ENCODE measurements around the gene CPEB1. TPM values are rescaled to one million over a fixed set of nuclear protein-coding genes. Genes with fewer than 3 reads are reported as not detected.
"Not testable (repeated sequence)": the region's sequence is repeated elsewhere in the genome, so short reads cannot be mapped to it uniquely, and the experiment has no call there.

Gene CPEB1
- polyA plus RNA-seq, 1 donor, result 1.5 TPM

GRCh38 chr15:82537351-82537908, 109.7 kb downstream of the CPEB1 start:
- Histone ChIP-seq H3K36me3 (ENCODE audit: control insufficient read depth, insufficient read depth, low read length) (peaks cover 43% of the 10 kb centered on the region), H3K4me1 (ENCODE audit: control insufficient read depth, insufficient read depth, low read length) (peaks cover 12% of the 10 kb centered on the region), H3K27ac (ENCODE audit: low read length) (no peak overlapping the region), H3K9me3 (ENCODE audit: control insufficient read depth, low read depth, low read length) (no peaks in the 10 kb centered on the region), H3K27me3 (ENCODE audit: control insufficient read depth, insufficient read depth, low read length) (no peaks in the 10 kb centered on the region), H3K4me3 (ENCODE audit: low read length) (no peak overlapping the region)
- no peak for DNase-seq
- WGBS (ENCODE audit: insufficient coverage, low lambda C conversion rate), result 100% methylated on average over 1 of the region's 4 CpGs

GRCh38 chr15:82536409-82537350, 110.5 kb downstream of the CPEB1 start:
- no peaks in the 10 kb centered on the region for H3K9me3 ChIP-seq (ENCODE audit: control insufficient read depth, low read depth, low read length)
- no peak overlapping the region for H3K4me3 ChIP-seq (ENCODE audit: low read length)
- 80% methylated on average over 1 of the region's 11 CpGs for WGBS (ENCODE audit: insufficient coverage, low lambda C conversion rate)
- no peaks in the 10 kb centered on the region for H3K27me3 ChIP-seq (ENCODE audit: control insufficient read depth, insufficient read depth, low read length)
- DNase-seq, result no peak
- H3K36me3 ChIP-seq (ENCODE audit: control insufficient read depth, insufficient read depth, low read length), result peaks cover 43% of the 10 kb centered on the region
- no peak overlapping the region for H3K27ac ChIP-seq (ENCODE audit: low read length)
- peaks cover 12% of the 10 kb centered on the region for H3K4me1 ChIP-seq (ENCODE audit: control insufficient read depth, insufficient read depth, low read length)

- no peaks in the 10 kb centered on the region for H3K9me3 ChIP-seq (ENCODE audit: control insufficient read depth, low read depth, low read length)
- WGBS (ENCODE audit: insufficient coverage, low lambda C conversion rate), result no CpG with 5 or more reads among the region's 9 CpGs
- DNase-seq, result no peak
- H3K27ac ChIP-seq (ENCODE audit: low read length), result no peak overlapping the region
- H3K27me3 ChIP-seq (ENCODE audit: control insufficient read depth, insufficient read depth, low read length), result no peaks in the 10 kb centered on the region
- peaks cover 8% of the 10 kb centered on the region for H3K4me1 ChIP-seq (ENCODE audit: control insufficient read depth, insufficient read depth, low read length)
- peaks cover 43% of the 10 kb centered on the region for H3K36me3 ChIP-seq (ENCODE audit: control insufficient read depth, insufficient read depth, low read length)
- H3K4me3 ChIP-seq (ENCODE audit: low read length), result no peak overlapping the region
These were observed 111.4 kb downstream of the CPEB1 start for GRCh38 chr15:82535566-82536408.

GRCh38 chr15:82535151-82535550, 112.0 kb downstream of the CPEB1 start:
- DNase-seq, result not testable (repeated sequence)
- H3K36me3 ChIP-seq (ENCODE audit: control insufficient read depth, insufficient read depth, low read length), result peaks cover 43% of the 10 kb centered on the region

GRCh38 chr15:82534457-82534861, 112.7 kb downstream of the CPEB1 start:
- not testable (repeated sequence) for DNase-seq; H3K4me3 ChIP-seq (ENCODE audit: low read length)

More at GRCh38 chr15:82535151-82535550, 112.0 kb downstream of the CPEB1 start:
- H3K27me3 ChIP-seq (ENCODE audit: control insufficient read depth, insufficient read depth, low read length); H3K4me3 ChIP-seq (ENCODE audit: low read length); H3K9me3 ChIP-seq (ENCODE audit: control insufficient read depth, low read depth, low read length); H3K27ac ChIP-seq (ENCODE audit: low read length); H3K4me1 ChIP-seq (ENCODE audit: control insufficient read depth, insufficient read depth, low read length): not testable (repeated sequence)
- no CpG with 5 or more reads among the region's 5 CpGs for WGBS (ENCODE audit: insufficient coverage, low lambda C conversion rate)

GRCh38 chr15:82533801-82534200, 113.4 kb downstream of the CPEB1 start:
- Histone ChIP-seq H3K9me3 (ENCODE audit: control insufficient read depth, low read depth, low read length) (no peaks in the 10 kb centered on the region), H3K4me1 (ENCODE audit: control insufficient read depth, insufficient read depth, low read length) (peaks cover 6% of the 10 kb centered on the region), H3K36me3 (ENCODE audit: control insufficient read depth, insufficient read depth, low read length) (peaks cover 41% of the 10 kb centered on the region), H3K27ac (ENCODE audit: low read length) (no peak overlapping the region), H3K4me3 (ENCODE audit: low read length) (no peak overlapping the region), H3K27me3 (ENCODE audit: control insufficient read depth, insufficient read depth, low read length) (no peaks in the 10 kb centered on the region)
- no CpG with 5 or more reads among the region's 3 CpGs for WGBS (ENCODE audit: insufficient coverage, low lambda C conversion rate)
- no peak for DNase-seq

More at GRCh38 chr15:82534457-82534861, 112.7 kb downstream of the CPEB1 start:
- no CpG with 5 or more reads among the region's 3 CpGs for WGBS (ENCODE audit: insufficient coverage, low lambda C conversion rate)
- H3K9me3 ChIP-seq (ENCODE audit: control insufficient read depth, low read depth, low read length); H3K27ac ChIP-seq (ENCODE audit: low read length); H3K4me1 ChIP-seq (ENCODE audit: control insufficient read depth, insufficient read depth, low read length); H3K27me3 ChIP-seq (ENCODE audit: control insufficient read depth, insufficient read depth, low read length): not testable (repeated sequence)
- peaks cover 43% of the 10 kb centered on the region for H3K36me3 ChIP-seq (ENCODE audit: control insufficient read depth, insufficient read depth, low read length)

GRCh38 chr15:82532991-82533481, 114.1 kb downstream of the CPEB1 start:
- DNase-seq, result no peak
- Histone ChIP-seq H3K27me3 (ENCODE audit: control insufficient read depth, insufficient read depth, low read length) (no peaks in the 10 kb centered on the region), H3K9me3 (ENCODE audit: control insufficient read depth, low read depth, low read length) (no peaks in the 10 kb centered on the region), H3K36me3 (ENCODE audit: control insufficient read depth, insufficient read depth, low read length) (peaks cover 34% of the 10 kb centered on the region), H3K4me1 (ENCODE audit: control insufficient read depth, insufficient read depth, low read length) (peaks cover 4% of the 10 kb centered on the region), H3K4me3 (ENCODE audit: low read length) (no peak overlapping the region), H3K27ac (ENCODE audit: low read length) (no peak overlapping the region)
- no CpG with 5 or more reads among the region's 15 CpGs for WGBS (ENCODE audit: insufficient coverage, low lambda C conversion rate)

GRCh38 chr15:82532383-82532990, 114.7 kb downstream of the CPEB1 start:
- peaks cover under 1% of the 10 kb centered on the region for H3K4me1 ChIP-seq (ENCODE audit: control insufficient read depth, insufficient read depth, low read length)
- H3K4me3 ChIP-seq (ENCODE audit: low read length), result no peak overlapping the region
- H3K27ac ChIP-seq (ENCODE audit: low read length), result no peak overlapping the region
- no peaks in the 10 kb centered on the region for H3K9me3 ChIP-seq (ENCODE audit: control insufficient read depth, low read depth, low read length)
- no CpG with 5 or more reads among the region's 9 CpGs for WGBS (ENCODE audit: insufficient coverage, low lambda C conversion rate)
- H3K27me3 ChIP-seq (ENCODE audit: control insufficient read depth, insufficient read depth, low read length), result no peaks in the 10 kb centered on the region
- no peak for DNase-seq
- H3K36me3 ChIP-seq (ENCODE audit: control insufficient read depth, insufficient read depth, low read length), result peaks cover 28% of the 10 kb centered on the region

GRCh38 chr15:82531496-82532382, 115.4 kb downstream of the CPEB1 start:
- DNase-seq, result no peak
- H3K27me3 ChIP-seq (ENCODE audit: control insufficient read depth, insufficient read depth, low read length), result no peaks in the 10 kb centered on the region
- no peaks in the 10 kb centered on the region for H3K4me1 ChIP-seq (ENCODE audit: control insufficient read depth, insufficient read depth, low read length)
- H3K4me3 ChIP-seq (ENCODE audit: low read length), result no peak overlapping the region
- no peaks in the 10 kb centered on the region for H3K9me3 ChIP-seq (ENCODE audit: control insufficient read depth, low read depth, low read length)
- no peak overlapping the region for H3K27ac ChIP-seq (ENCODE audit: low read length)
- WGBS (ENCODE audit: insufficient coverage, low lambda C conversion rate), result 100% methylated on average over 1 of the region's 11 CpGs
- H3K36me3 ChIP-seq (ENCODE audit: control insufficient read depth, insufficient read depth, low read length), result peaks cover 21% of the 10 kb centered on the region
